ENCODE results near the gene FAM50A. TPM values are rescaled to one million over a fixed set of nuclear protein-coding genes. Genes with fewer than 3 reads are reported as not detected.

FAM50A gene
- total and polyA plus RNA-seq, 2 donors (not counting 1 experiment from before 2014, with no cell fraction given): 44.5 to 79.8 TPM

DNA sequence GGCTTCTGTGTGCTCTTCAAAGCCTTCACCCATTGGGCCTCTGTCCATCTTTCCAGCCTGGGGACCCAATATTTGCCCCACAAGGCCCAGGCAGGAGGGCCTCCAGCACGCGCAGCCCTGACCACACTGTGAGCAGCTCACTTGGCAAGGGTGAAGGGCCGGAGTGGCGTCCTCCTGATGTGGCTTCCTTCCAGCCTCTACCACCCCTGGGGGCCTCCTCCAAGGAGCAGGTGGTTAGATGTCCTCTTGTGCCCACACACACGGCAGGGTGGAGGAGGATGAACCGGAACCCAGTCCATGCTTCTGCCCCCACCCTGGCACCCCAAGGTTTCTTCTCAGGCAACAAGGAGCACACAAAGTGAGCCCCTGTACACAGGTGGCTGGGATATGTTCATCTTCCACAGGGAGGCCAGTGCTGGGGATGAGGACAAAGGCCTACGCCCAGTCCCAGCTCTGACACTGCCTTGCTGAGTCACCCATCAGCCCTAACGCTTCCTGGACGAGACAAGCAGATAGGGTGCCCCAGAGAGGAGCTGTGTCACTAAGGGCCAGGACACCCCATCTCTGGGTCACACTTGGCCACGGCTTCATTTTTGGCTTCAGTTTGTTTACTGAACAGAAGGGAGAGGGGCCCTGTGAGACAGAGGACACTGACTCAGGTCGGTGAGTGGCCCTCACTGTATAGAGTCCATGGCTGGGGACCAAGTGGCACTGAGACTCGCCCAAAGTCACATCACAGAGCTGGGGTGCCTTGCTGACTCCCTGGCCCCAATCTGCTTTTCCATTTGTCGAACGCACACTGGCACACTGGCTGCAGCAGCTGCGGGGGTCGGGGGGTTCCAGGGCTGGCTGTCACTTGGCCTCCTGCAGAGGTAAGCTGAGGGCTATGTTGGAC is 40.6 kb downstream of the FAM50A start:
- H4K20me1 ChIP-seq (ENCODE audit: control insufficient read depth, insufficient read depth, low read length, poor library complexity, severe bottlenecking): no peaks in the 10 kb centered on the region
- Mint-ChIP-seq H3K27me3 (no peaks in the 10 kb centered on the region), H3K4me3 (peak overlapping the region; percentile 26), H3K4me1 (peaks cover 19% of the 10 kb centered on the region), H3K9me3 (ENCODE audit: insufficient read depth) (no peaks in the 10 kb centered on the region), H3K27ac (no peak overlapping the region)
- peaks cover 9 to 36% of the 10 kb centered on the region in 2 donors for H3K4me1 ChIP-seq (ENCODE audit: control insufficient read depth in 2 of 2, insufficient read depth in 2 of 2, low read length in 2 of 2)
- intact Hi-C loops (cut with micrococcal nuclease): no loop called here
- no peak overlapping the region for H3K4me3 ChIP-seq (ENCODE audit: control extremely low read depth in 1 of 5, extremely low read depth in 1 of 5, insufficient read depth in 1 of 5, low read depth in 2 of 5, low read length in 4 of 5)
- POLR2A ChIA-PET: no interaction called here
- no peak overlapping the region for H3K9ac ChIP-seq (ENCODE audit: low read length)
- no peak overlapping the region for H2AFZ ChIP-seq (ENCODE audit: insufficient read depth, low read depth, low read length, poor library complexity, severe bottlenecking)
- no peaks in the 10 kb centered on the region for H3K27me3 ChIP-seq (replicated peaks in 1 of 4; ENCODE audit: control extremely low read depth in 1 of 4, control insufficient read depth in 3 of 4, insufficient read depth in 4 of 4, low read length in 3 of 4)
- H3K79me2 ChIP-seq (ENCODE audit: control insufficient read depth, insufficient read depth, low read length): peaks cover 15% of the 10 kb centered on the region
- TF ChIP-seq, protein P1, sequence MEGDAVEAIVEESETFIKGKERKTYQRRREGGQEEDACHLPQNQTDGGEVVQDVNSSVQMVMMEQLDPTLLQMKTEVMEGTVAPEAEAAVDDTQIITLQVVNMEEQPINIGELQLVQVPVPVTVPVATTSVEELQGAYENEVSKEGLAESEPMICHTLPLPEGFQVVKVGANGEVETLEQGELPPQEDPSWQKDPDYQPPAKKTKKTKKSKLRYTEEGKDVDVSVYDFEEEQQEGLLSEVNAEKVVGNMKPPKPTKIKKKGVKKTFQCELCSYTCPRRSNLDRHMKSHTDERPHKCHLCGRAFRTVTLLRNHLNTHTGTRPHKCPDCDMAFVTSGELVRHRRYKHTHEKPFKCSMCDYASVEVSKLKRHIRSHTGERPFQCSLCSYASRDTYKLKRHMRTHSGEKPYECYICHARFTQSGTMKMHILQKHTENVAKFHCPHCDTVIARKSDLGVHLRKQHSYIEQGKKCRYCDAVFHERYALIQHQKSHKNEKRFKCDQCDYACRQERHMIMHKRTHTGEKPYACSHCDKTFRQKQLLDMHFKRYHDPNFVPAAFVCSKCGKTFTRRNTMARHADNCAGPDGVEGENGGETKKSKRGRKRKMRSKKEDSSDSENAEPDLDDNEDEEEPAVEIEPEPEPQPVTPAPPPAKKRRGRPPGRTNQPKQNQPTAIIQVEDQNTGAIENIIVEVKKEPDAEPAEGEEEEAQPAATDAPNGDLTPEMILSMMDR (IDR thresholded peaks at IDR 0.05): no peak
- no peak for TF ChIP-seq EZH2 (IDR thresholded peaks at IDR 0.05; ENCODE audit: borderline replicate concordance, insufficient read depth, low read depth, low read length, poor library complexity, severe bottlenecking)
- H3K9me3 ChIP-seq (ENCODE audit: control extremely low read depth in 1 of 3, control insufficient read depth in 2 of 3, insufficient read depth in 1 of 3, low read length in 2 of 3): no peaks in the 10 kb centered on the region
- CTCF ChIA-PET: interaction anchor here (2.7 kb wide), 1 partner anchor 43 kb away, joined by 12 read pairs; no protein-coding TSS in a partner anchor
- H3K27ac ChIP-seq (ENCODE audit: low read length in 2 of 2): no peak overlapping the region
- ATAC-seq (ENCODE audit: low read depth) (no peak), DNase-seq (no peak)
- peaks cover 0 to 13% of the 10 kb centered on the region in 2 experiments for H3K36me3 ChIP-seq (replicated peaks in 1 of 2; ENCODE audit: control extremely low read depth in 1 of 2, control insufficient read depth in 1 of 2, extremely low read depth in 1 of 2, insufficient read depth in 2 of 2, low read length in 1 of 2)
- peak overlapping the region; percentile 82 for H3K4me2 ChIP-seq (replicated peaks; ENCODE audit: low read depth, low read length, poor library complexity, severe bottlenecking)
- 90% methylated on average over 12 of the region's 16 CpGs for WGBS (ENCODE audit: insufficient coverage)

Data from B cell (primary cell).